Upper lobe of left lung (tissue), 6 donors: Measurements from ENCODE around the gene BMP6. TPM values are rescaled to one million over a fixed set of nuclear protein-coding genes. Genes with fewer than 3 reads are reported as not detected.
A peak's percentile ranks its signal among the peaks of the same experiment; 100 is the strongest.

Experiments used
- ATAC-seq, 2 donors: fragments of 200-7000 bp; cut with Tn5 transposase; one replicate each; pipeline ENCODE4 v1.9.1; 2022; ENCODE audit warnings: mild to moderate bottlenecking in 2 of 2, moderate library complexity in 2 of 2; ENCODE audit not compliant: low FRiP score in 2 of 2
- DNase-seq, 2 donors: peaks; one replicate each; pipeline ENCODE4 v3.0.0-alpha.2; 2019 to 2020
- H3K27ac ChIP-seq, 4 donors: fragments of 200-600 bp; sonication (generic); one replicate each; pipeline ENCODE4 v1.5.1; 2016 to 2019
- H3K27me3 ChIP-seq, 4 donors: fragments of 200-600 bp; sonication (generic); one replicate each; pipeline ENCODE4 v1.5.1; 2017 to 2019
- H3K36me3 ChIP-seq, 4 donors: fragments of 200-600 bp; sonication (generic); one replicate each; pipeline ENCODE4 v1.5.1; 2016 to 2019
- H3K4me1 ChIP-seq, 4 donors: fragments of 200-600 bp; sonication (generic); one replicate each; pipeline ENCODE4 v1.5.1; 2018 to 2019
- H3K4me3 ChIP-seq, 4 donors: fragments of 200-600 bp; sonication (generic); one replicate each; pipeline ENCODE4 v1.5.1; 2017 to 2019; ENCODE audit warnings: mild to moderate bottlenecking in 2 of 4, moderate library complexity in 1 of 4
- H3K9me3 ChIP-seq, 4 donors: fragments of 200-600 bp; sonication (generic); one replicate each; pipeline ENCODE4 v1.5.1; 2018 to 2019
- CTCF ChIP-seq, 6 experiments: fragments of 450-650 bp in 4 of 6; fragments of 200-600 bp in 2 of 6; sonication (generic) in 2 of 6; IDR thresholded peaks; one replicate each; pipeline ENCODE4 v1.5.1; 2016 to 2019; ENCODE audit warnings: antibody characterized with exemption in 6 of 6
- EP300 ChIP-seq, 4 donors: sonication (generic); formaldehyde crosslinking; IDR thresholded peaks; one replicate each; pipeline ENCODE4 v1.5.1; 2017; ENCODE audit warnings: antibody characterized with exemption in 4 of 4, control low read depth in 2 of 4
- POLR2A ChIP-seq, 4 donors: fragments of 450-650 bp; IDR thresholded peaks; one replicate each; pipeline ENCODE4 v1.5.1; 2016 to 2017; ENCODE audit warnings: antibody characterized with exemption in 4 of 4, mild to moderate bottlenecking in 2 of 4
- POLR2AphosphoS5 ChIP-seq, 2 donors: sonication (generic); formaldehyde crosslinking; IDR thresholded peaks; one replicate each; pipeline ENCODE4 v1.5.1; 2017; ENCODE audit warnings: antibody characterized with exemption in 2 of 2
- WGBS, 2 donors: methylation state at CpG; one replicate each; pipeline ENCODE4 v1.1.5; 2017 to 2018; 5-methylcytosine and 5-hydroxymethylcytosine counted together
- total RNA-seq, 6 donors: library from RNA; depleted of rRNA in 4 of 6; stranded (reverse); fragments of >200 nt in 4 of 6; gene quantifications; one replicate each; pipeline versions ENCODE4 v1.1.0 to v1.2.1, GENCODE V29; 2016 to 2021
- donor health status: DM: no; HTN: no; CAD: no; lungs with moderate emphysema.
- donor health status: DM: no; HTN: yes; CAD: no; lungs with severe emphysema.

The BMP6 gene
- total RNA-seq, 6 donors from 2014 or later = 1.0 to 25.4 (median 5.2) TPM

DNA sequence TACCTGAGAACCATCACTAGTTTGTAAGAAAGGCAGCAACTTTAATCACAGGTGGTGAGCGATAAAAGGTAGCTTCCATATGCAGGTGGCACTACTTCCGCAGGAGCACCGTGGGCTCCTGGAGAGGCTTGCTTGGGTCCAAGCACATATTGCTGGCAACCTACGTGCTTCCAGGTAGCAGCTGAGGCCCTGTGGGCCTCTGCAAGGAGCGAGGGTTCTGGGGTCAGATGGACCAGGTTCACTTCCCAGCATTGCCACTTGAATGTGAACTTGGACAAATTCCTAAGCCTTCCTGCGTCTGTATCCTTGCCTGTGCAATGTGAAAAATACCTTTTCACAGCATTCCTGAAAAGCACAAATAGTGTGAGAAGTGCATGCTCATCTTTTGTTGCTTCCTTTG is 153.7 kb downstream of the BMP6 start:
- no peak overlapping the region for H3K4me3 ChIP-seq
- H3K27ac ChIP-seq = no peak overlapping the region
- no peaks in the 10 kb centered on the region for H3K4me1 ChIP-seq
- ATAC-seq (no peak), DNase-seq (no peak)
- 93 to 96% methylated on average over 6 of the region's 6 CpGs for whole genome bisulfite sequencing, 2 donors
- H3K36me3 ChIP-seq = peaks cover 19 to 61% (median 38%) of the 10 kb centered on the region in 4 donors
- no peak for TF ChIP-seq CTCF (IDR thresholded peaks at IDR 0.05)
- TF ChIP-seq POLR2A (IDR thresholded peaks at IDR 0.05) = no peak
- no peak for TF ChIP-seq EP300 (IDR thresholded peaks at IDR 0.05)
- TF ChIP-seq POLR2AphosphoS5 (IDR thresholded peaks at IDR 0.05) = no peak
- no peaks in the 10 kb centered on the region for H3K27me3 ChIP-seq
- H3K9me3 ChIP-seq = no peaks in the 10 kb centered on the region

GRCh38 chr6:7879980-7880717 is 154.2 kb downstream of the BMP6 start:
- ATAC-seq (no peak), DNase-seq (no peak)
- no peaks in the 10 kb centered on the region for H3K4me1 ChIP-seq
- H3K36me3 ChIP-seq = peaks cover 19 to 67% (median 44%) of the 10 kb centered on the region in 4 donors
- no peaks in the 10 kb centered on the region for H3K27me3 ChIP-seq
- TF ChIP-seq EP300 (IDR thresholded peaks at IDR 0.05) (no peak), POLR2AphosphoS5 (IDR thresholded peaks at IDR 0.05) (no peak), CTCF (IDR thresholded peaks at IDR 0.05) (no peak), POLR2A (IDR thresholded peaks at IDR 0.05) (no peak)
- H3K9me3 ChIP-seq = no peaks in the 10 kb centered on the region
- H3K27ac ChIP-seq = no peak overlapping the region
- no peak overlapping the region for H3K4me3 ChIP-seq
- 91 to 92% methylated on average over 13 of the region's 13 CpGs for WGBS, 2 donors

GRCh38 chr6:7880718-7881107 is 154.8 kb downstream of the BMP6 start:
- H3K27me3 ChIP-seq = no peaks in the 10 kb centered on the region
- WGBS, 2 donors = 93% methylated on average over 9 of the region's 9 CpGs
- H3K4me1 ChIP-seq = no peaks in the 10 kb centered on the region
- H3K27ac ChIP-seq = no peak overlapping the region
- TF ChIP-seq EP300 (IDR thresholded peaks at IDR 0.05) (no peak), CTCF (IDR thresholded peaks at IDR 0.05) (no peak), POLR2AphosphoS5 (IDR thresholded peaks at IDR 0.05) (no peak), POLR2A (IDR thresholded peaks at IDR 0.05) (no peak)
- no peak overlapping the region for H3K4me3 ChIP-seq
- no peak for ATAC-seq
- peak in 1 of 2 donors; percentile 27 for DNase-seq
- peaks cover 19 to 73% (median 48%) of the 10 kb centered on the region in 4 donors for H3K36me3 ChIP-seq
- no peaks in the 10 kb centered on the region for H3K9me3 ChIP-seq

- Histone ChIP-seq H3K27ac (no peak overlapping the region), H3K27me3 (no peaks in the 10 kb centered on the region), H3K9me3 (no peaks in the 10 kb centered on the region), H3K4me1 (no peaks in the 10 kb centered on the region), H3K4me3 (no peak overlapping the region), H3K36me3 (peaks cover 19 to 85% (median 59%) of the 10 kb centered on the region in 4 donors)
- ATAC-seq (no peak), DNase-seq (no peak)
- TF ChIP-seq CTCF (IDR thresholded peaks at IDR 0.05) (no peak), POLR2AphosphoS5 (IDR thresholded peaks at IDR 0.05) (no peak), EP300 (IDR thresholded peaks at IDR 0.05) (no peak), POLR2A (IDR thresholded peaks at IDR 0.05) (no peak)
- WGBS, 2 donors = 85% methylated on average over 7 to 8 of the region's 8 CpGs
These were observed 156.0 kb downstream of the BMP6 start for GRCh38 chr6:7881765-7882500.
